Endodermal cell (in vitro differentiated cells): ENCODE data around the gene HSD17B12. TPM values are rescaled to one million over a fixed set of nuclear protein-coding genes. Genes with fewer than 3 reads are reported as not detected.

Experiments
- DNase-seq: peaks from one replicate; pipeline ENCODE4 v3.0.0-alpha.2; 2017
- H3K27ac ChIP-seq: 2 replicates; pipeline ENCODE4 v1.5.1; 2013; ENCODE audit warnings: mild to moderate bottlenecking, low read depth, low read length, moderate library complexity
- H3K27me3 ChIP-seq: 2 replicates; pipeline ENCODE4 v1.6.1; 2013; ENCODE audit warnings: mild to moderate bottlenecking, low read length, moderate library complexity; ENCODE audit not compliant: insufficient read depth, control insufficient read depth, poor library complexity, severe bottlenecking
- H3K36me3 ChIP-seq: 2 replicates; pipeline ENCODE4 v1.7.0; 2013; ENCODE audit warnings: mild to moderate bottlenecking, low read length, moderate library complexity; ENCODE audit not compliant: control insufficient read depth, insufficient read depth
- H3K4me1 ChIP-seq: one replicate; pipeline ENCODE4 v1.7.0; 2013; ENCODE audit warnings: low read length; ENCODE audit not compliant: control insufficient read depth, insufficient read depth
- H3K4me3 ChIP-seq: 2 replicates; pipeline ENCODE4 v1.5.1; 2013; ENCODE audit warnings: mild to moderate bottlenecking, low read length, moderate library complexity
- H3K9ac ChIP-seq: 2 replicates; pipeline ENCODE4 v1.6.1; 2013; ENCODE audit warnings: mild to moderate bottlenecking, low read length, moderate library complexity; ENCODE audit not compliant: poor library complexity, severe bottlenecking; ENCODE audit errors: extremely low read depth
- H3K9me3 ChIP-seq: 2 replicates; pipeline ENCODE4 v1.6.1; 2013; ENCODE audit warnings: mild to moderate bottlenecking, low read length, moderate library complexity; ENCODE audit not compliant: control insufficient read depth
- H3K27ac Mint-ChIP-seq: 2 replicates; pipeline ENCODE4 v1.8.0; 2020; ENCODE audit warnings: mixed read lengths
- H3K27me3 Mint-ChIP-seq: 2 replicates; pipeline ENCODE4 v1.8.0; 2021; ENCODE audit warnings: mild to moderate bottlenecking, mixed read lengths; ENCODE audit not compliant: insufficient read depth
- H3K36me3 Mint-ChIP-seq: 2 replicates; pipeline ENCODE4 v1.8.0; 2020; ENCODE audit warnings: low read depth, mixed read lengths
- H3K4me1 Mint-ChIP-seq: 2 replicates; pipeline ENCODE4 v1.8.0; 2020; ENCODE audit warnings: mixed read lengths
- H3K4me3 Mint-ChIP-seq: 2 replicates; pipeline ENCODE4 v1.8.0; 2020; ENCODE audit warnings: mild to moderate bottlenecking, moderate library complexity, mixed read lengths
- H3K9me3 Mint-ChIP-seq: 2 replicates; pipeline ENCODE4 v1.8.0; 2020; ENCODE audit warnings: mild to moderate bottlenecking, mixed read lengths
- WGBS, 2 experiments: methylation state at CpG; one replicate each; pipeline versions ENCODE4 v1.1.5 to v1.1.7; 2013; ENCODE audit warnings: missing lambda C conversion rate in 2 of 2, mixed read lengths in 1 of 2; ENCODE audit not compliant: insufficient coverage in 1 of 2, insufficient read length in 1 of 2; 5-methylcytosine and 5-hydroxymethylcytosine counted together
- total RNA-seq, 2 donors: library from RNA; stranded (reverse); fragmentation: NEBNext Ultra II Directional in 1 of 2; extraction: Animal tissue kit (Norgen Biotek cat#: 25700) in 1 of 2; gene quantifications; 2 replicates in 1 of 2; 3 replicates in 1 of 2; pipeline ENCODE4 v1.2.1, GENCODE V29; 2021
- TF ChIP-seq, protein P1 (sequence below): fragments of 200-600 bp; sonication (generic); conservative IDR thresholded peaks from 2 replicates; pipeline ENCODE4 v1.5.0; 2021; ENCODE audit warnings: antibody characterized with exemption, mild to moderate bottlenecking

The HSD17B12 gene
- total RNA-seq, 2 donors from 2014 or later: 109 to 138 TPM

DNA sequence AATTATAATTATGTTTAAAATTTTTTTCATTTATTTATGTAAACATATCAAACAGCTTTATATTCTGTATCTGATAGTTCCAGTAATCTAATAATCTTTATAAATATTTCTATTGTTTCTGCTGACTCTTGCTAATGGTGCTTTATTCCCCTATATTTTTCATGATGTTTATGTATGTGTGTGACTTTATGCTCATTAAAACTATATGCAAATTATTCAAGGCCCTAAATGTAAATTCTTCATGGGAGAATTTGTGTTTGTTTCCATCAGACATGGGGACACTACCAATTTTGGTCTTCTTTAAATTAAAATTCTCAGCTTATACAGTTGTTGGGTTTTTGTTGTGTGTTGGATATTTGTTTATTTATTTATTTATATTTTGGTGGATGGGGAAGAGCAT lies 186.4 kb downstream of the HSD17B12 start:
- TF ChIP-seq, protein P1, sequence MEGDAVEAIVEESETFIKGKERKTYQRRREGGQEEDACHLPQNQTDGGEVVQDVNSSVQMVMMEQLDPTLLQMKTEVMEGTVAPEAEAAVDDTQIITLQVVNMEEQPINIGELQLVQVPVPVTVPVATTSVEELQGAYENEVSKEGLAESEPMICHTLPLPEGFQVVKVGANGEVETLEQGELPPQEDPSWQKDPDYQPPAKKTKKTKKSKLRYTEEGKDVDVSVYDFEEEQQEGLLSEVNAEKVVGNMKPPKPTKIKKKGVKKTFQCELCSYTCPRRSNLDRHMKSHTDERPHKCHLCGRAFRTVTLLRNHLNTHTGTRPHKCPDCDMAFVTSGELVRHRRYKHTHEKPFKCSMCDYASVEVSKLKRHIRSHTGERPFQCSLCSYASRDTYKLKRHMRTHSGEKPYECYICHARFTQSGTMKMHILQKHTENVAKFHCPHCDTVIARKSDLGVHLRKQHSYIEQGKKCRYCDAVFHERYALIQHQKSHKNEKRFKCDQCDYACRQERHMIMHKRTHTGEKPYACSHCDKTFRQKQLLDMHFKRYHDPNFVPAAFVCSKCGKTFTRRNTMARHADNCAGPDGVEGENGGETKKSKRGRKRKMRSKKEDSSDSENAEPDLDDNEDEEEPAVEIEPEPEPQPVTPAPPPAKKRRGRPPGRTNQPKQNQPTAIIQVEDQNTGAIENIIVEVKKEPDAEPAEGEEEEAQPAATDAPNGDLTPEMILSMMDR: no peak
- Histone ChIP-seq H3K27ac (no peak overlapping the region), H3K9me3 (no peaks in the 10 kb centered on the region), H3K36me3 (no peaks in the 10 kb centered on the region), H3K4me1 (no peaks in the 10 kb centered on the region), H3K4me3 (no peak overlapping the region), H3K27me3 (peaks cover 50% of the 10 kb centered on the region), H3K9ac (no peak overlapping the region)
- H3K27ac Mint-ChIP-seq: no peak overlapping the region
- H3K9me3 Mint-ChIP-seq: no peaks in the 10 kb centered on the region
- no peaks in the 10 kb centered on the region for H3K36me3 Mint-ChIP-seq
- DNase-seq: no peak
- H3K4me1 Mint-ChIP-seq: no peaks in the 10 kb centered on the region
- no peak overlapping the region for H3K4me3 Mint-ChIP-seq
- peaks cover 44% of the 10 kb centered on the region for H3K27me3 Mint-ChIP-seq

DNA sequence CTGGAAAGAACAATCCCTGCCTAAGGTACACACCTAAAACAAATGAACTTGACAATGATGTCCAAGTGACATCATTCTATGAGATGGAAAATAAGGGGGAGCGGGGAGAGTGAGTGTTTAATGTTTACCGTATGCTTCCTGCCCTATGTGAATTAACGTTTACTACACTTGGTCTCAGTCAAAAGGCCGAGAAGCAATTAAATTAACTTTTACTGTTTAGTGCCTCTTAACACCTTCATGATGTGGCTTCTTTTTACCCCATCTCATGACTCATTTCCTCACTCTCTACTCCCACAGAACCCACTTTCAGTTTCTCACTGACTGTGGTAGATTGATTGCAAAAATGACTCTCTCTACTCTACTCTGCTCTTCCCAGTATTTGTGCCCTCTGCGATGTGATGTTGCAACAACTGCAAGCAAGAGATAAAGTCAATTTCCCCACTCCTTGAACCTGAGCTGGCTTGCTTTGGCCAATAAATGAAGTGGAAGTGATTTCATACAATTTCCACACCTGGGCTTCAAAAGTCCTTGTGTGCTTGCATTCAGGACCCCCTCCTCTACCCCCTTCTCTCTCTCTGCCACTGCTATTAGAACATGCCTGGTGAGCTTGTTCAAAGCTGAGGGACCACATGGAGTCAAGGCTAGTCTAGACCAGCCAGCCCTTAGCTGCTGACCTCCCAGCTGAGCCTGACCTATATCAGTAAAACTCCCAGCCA lies 188.5 kb downstream of the HSD17B12 start:
- no peaks in the 10 kb centered on the region for H3K36me3 Mint-ChIP-seq
- Histone ChIP-seq H3K27ac (no peak overlapping the region), H3K4me1 (no peaks in the 10 kb centered on the region), H3K9me3 (no peaks in the 10 kb centered on the region), H3K36me3 (no peaks in the 10 kb centered on the region), H3K4me3 (no peak overlapping the region), H3K9ac (no peak overlapping the region), H3K27me3 (peaks cover 70% of the 10 kb centered on the region)
- no peak overlapping the region for H3K4me3 Mint-ChIP-seq
- H3K27me3 Mint-ChIP-seq: peaks cover 65% of the 10 kb centered on the region
- no peaks in the 10 kb centered on the region for H3K4me1 Mint-ChIP-seq
- WGBS, 2 experiments: 41 to 67% methylated on average over 3 to 5 of the region's 5 CpGs
- no peak overlapping the region for H3K27ac Mint-ChIP-seq
- peaks cover 1% of the 10 kb centered on the region for H3K9me3 Mint-ChIP-seq
- TF ChIP-seq, protein P1: no peak
- DNase-seq: no peak

DNA sequence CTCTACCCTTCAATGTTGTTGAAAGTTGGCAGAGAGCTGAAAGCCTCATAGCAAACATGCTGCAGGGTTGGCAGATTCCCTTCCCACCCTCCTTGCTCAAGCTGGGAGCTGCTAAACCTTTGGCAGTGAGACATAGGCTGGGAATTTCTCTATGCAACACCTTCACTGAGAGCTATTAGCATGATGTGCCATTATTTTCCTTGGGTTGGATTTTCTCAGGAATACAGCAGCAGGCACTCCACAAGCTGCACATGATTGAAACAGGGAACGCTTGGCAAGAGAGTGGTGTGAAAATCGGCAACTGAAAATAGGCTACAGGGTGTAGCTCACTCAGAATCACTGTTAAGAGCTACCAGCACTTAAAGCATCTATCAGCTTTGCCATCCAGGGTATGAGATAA lies 190.5 kb downstream of the HSD17B12 start:
- WGBS, 2 experiments: 85 to 87% methylated on average over 2 of the region's 2 CpGs
- Histone ChIP-seq H3K27ac (no peak overlapping the region), H3K4me3 (no peak overlapping the region), H3K4me1 (no peaks in the 10 kb centered on the region), H3K9ac (no peak overlapping the region), H3K27me3 (peaks cover 89% of the 10 kb centered on the region), H3K9me3 (no peaks in the 10 kb centered on the region), H3K36me3 (no peaks in the 10 kb centered on the region)
- no peak overlapping the region for H3K27ac Mint-ChIP-seq
- H3K4me3 Mint-ChIP-seq: no peak overlapping the region
- peaks cover 1% of the 10 kb centered on the region for H3K9me3 Mint-ChIP-seq
- H3K36me3 Mint-ChIP-seq: no peaks in the 10 kb centered on the region
- H3K4me1 Mint-ChIP-seq: no peaks in the 10 kb centered on the region
- TF ChIP-seq, protein P1: no peak
- DNase-seq: no peak
- peaks cover 77% of the 10 kb centered on the region for H3K27me3 Mint-ChIP-seq
